Osteoblast (primary cell): ENCODE data around the gene EIF4B. TPM values are rescaled to one million over a fixed set of nuclear protein-coding genes. Genes with fewer than 3 reads are reported as not detected.

ENCODE experiments used
- DNase-seq: peaks from one replicate; pipeline ENCODE4 v3.0.0; 2011; ENCODE audit warnings: low spot score, mixed read lengths; ENCODE audit not compliant: insufficient read length; ENCODE audit errors: missing footprints
- H2AFZ ChIP-seq: 2 replicates; pipeline ENCODE4 v1.6.0; 2011; ENCODE audit warnings: mild to moderate bottlenecking, low read length
- H3K27ac ChIP-seq: 2 replicates; pipeline ENCODE4 v1.5.1; 2011; ENCODE audit warnings: mild to moderate bottlenecking, low read depth, low read length, moderate library complexity
- H3K27me3 ChIP-seq: 2 replicates; pipeline ENCODE4 v1.6.0; 2012; ENCODE audit warnings: mild to moderate bottlenecking, control low read depth, inconsistent platforms, low read length, moderate library complexity; ENCODE audit not compliant: insufficient read depth
- H3K36me3 ChIP-seq: 2 replicates; pipeline ENCODE4 v1.5.1; 2011; ENCODE audit warnings: mild to moderate bottlenecking, low read length, control low read depth, moderate library complexity; ENCODE audit not compliant: insufficient read depth
- H3K4me1 ChIP-seq: 2 replicates; pipeline ENCODE4 v1.5.1; 2011; ENCODE audit warnings: mild to moderate bottlenecking, low read length, control low read depth, moderate library complexity; ENCODE audit not compliant: insufficient read depth
- H3K4me2 ChIP-seq: 2 replicates; pipeline ENCODE4 v1.6.0; 2011; ENCODE audit warnings: mild to moderate bottlenecking, low read length; ENCODE audit not compliant: insufficient read depth
- H3K4me3 ChIP-seq: fragments of 200-600 bp; sonication (generic); 3 replicates; pipeline ENCODE4 v1.5.1; 2012; ENCODE audit warnings: mild to moderate bottlenecking, low read length, inconsistent platforms; ENCODE audit not compliant: insufficient read depth
- H3K79me2 ChIP-seq: 2 replicates; pipeline ENCODE4 v1.6.0; 2012; ENCODE audit warnings: mild to moderate bottlenecking, low read length, control low read depth, inconsistent platforms; ENCODE audit not compliant: insufficient read depth
- H3K9me3 ChIP-seq: 2 replicates; pipeline ENCODE4 v1.5.1; 2011; ENCODE audit warnings: low read depth, low read length, control low read depth
- H4K20me1 ChIP-seq: 2 replicates; pipeline ENCODE4 v1.6.0; 2012; ENCODE audit warnings: mild to moderate bottlenecking, low read length, control low read depth; ENCODE audit not compliant: insufficient read depth
- total RNA-seq: library from RNA; depleted of rRNA; stranded (reverse); fragments of >200 nt; gene quantifications from 2 replicates; pipeline ENCODE4 v1.2.3, GENCODE V29; 2012
- TF ChIP-seq, protein P1 (sequence below): IDR thresholded peaks from 2 replicates; pipeline ENCODE4 v1.5.1; 2011; ENCODE audit warnings: mild to moderate bottlenecking, low read depth, low read length, moderate library complexity; ENCODE audit errors: extremely low read depth

EIF4B gene
- total RNA-seq, 1 donor: 1,332 TPM

GRCh38 chr12:53034459-53034858 lies 28.2 kb downstream of the EIF4B start:
- TF ChIP-seq, protein P1, sequence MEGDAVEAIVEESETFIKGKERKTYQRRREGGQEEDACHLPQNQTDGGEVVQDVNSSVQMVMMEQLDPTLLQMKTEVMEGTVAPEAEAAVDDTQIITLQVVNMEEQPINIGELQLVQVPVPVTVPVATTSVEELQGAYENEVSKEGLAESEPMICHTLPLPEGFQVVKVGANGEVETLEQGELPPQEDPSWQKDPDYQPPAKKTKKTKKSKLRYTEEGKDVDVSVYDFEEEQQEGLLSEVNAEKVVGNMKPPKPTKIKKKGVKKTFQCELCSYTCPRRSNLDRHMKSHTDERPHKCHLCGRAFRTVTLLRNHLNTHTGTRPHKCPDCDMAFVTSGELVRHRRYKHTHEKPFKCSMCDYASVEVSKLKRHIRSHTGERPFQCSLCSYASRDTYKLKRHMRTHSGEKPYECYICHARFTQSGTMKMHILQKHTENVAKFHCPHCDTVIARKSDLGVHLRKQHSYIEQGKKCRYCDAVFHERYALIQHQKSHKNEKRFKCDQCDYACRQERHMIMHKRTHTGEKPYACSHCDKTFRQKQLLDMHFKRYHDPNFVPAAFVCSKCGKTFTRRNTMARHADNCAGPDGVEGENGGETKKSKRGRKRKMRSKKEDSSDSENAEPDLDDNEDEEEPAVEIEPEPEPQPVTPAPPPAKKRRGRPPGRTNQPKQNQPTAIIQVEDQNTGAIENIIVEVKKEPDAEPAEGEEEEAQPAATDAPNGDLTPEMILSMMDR: no peak
- DNase-seq: no peak
- no peaks in the 10 kb centered on the region for H3K27me3 ChIP-seq
- peaks cover 28% of the 10 kb centered on the region for H3K79me2 ChIP-seq
- peaks cover 3% of the 10 kb centered on the region for H4K20me1 ChIP-seq
- no peak overlapping the region for H3K4me3 ChIP-seq
- no peaks in the 10 kb centered on the region for H3K9me3 ChIP-seq
- peak overlapping the region; percentile 28 for H3K27ac ChIP-seq
- no peak overlapping the region for H3K4me2 ChIP-seq
- H3K36me3 ChIP-seq: peaks cover 86% of the 10 kb centered on the region
- peaks cover 2% of the 10 kb centered on the region for H3K4me1 ChIP-seq
- no peak overlapping the region for H2AFZ ChIP-seq

- Histone ChIP-seq H3K79me2 (peaks cover 15% of the 10 kb centered on the region), H3K9me3 (no peaks in the 10 kb centered on the region), H3K36me3 (peaks cover 79% of the 10 kb centered on the region), H3K4me1 (peaks cover 2% of the 10 kb centered on the region), H3K27me3 (no peaks in the 10 kb centered on the region), H4K20me1 (peaks cover 3% of the 10 kb centered on the region), H3K4me3 (no peak overlapping the region), H3K4me2 (no peak overlapping the region), H2AFZ (no peak overlapping the region), H3K27ac (no peak overlapping the region)
- no peak for DNase-seq
- TF ChIP-seq, protein P1: no peak
Measured at GRCh38 chr12:53036802-53037201, 30.5 kb downstream of the EIF4B start.

GRCh38 chr12:53039851-53040250 lies 33.6 kb downstream of the EIF4B start:
- TF ChIP-seq, protein P1: no peak
- Histone ChIP-seq H3K79me2 (peaks cover 4% of the 10 kb centered on the region), H3K27me3 (no peaks in the 10 kb centered on the region), H3K9me3 (no peaks in the 10 kb centered on the region), H3K4me3 (no peak overlapping the region), H4K20me1 (peaks cover 3% of the 10 kb centered on the region), H3K4me1 (peaks cover 7% of the 10 kb centered on the region), H2AFZ (no peak overlapping the region), H3K4me2 (no peak overlapping the region), H3K36me3 (peaks cover 57% of the 10 kb centered on the region), H3K27ac (no peak overlapping the region)
- DNase-seq: no peak

DNA sequence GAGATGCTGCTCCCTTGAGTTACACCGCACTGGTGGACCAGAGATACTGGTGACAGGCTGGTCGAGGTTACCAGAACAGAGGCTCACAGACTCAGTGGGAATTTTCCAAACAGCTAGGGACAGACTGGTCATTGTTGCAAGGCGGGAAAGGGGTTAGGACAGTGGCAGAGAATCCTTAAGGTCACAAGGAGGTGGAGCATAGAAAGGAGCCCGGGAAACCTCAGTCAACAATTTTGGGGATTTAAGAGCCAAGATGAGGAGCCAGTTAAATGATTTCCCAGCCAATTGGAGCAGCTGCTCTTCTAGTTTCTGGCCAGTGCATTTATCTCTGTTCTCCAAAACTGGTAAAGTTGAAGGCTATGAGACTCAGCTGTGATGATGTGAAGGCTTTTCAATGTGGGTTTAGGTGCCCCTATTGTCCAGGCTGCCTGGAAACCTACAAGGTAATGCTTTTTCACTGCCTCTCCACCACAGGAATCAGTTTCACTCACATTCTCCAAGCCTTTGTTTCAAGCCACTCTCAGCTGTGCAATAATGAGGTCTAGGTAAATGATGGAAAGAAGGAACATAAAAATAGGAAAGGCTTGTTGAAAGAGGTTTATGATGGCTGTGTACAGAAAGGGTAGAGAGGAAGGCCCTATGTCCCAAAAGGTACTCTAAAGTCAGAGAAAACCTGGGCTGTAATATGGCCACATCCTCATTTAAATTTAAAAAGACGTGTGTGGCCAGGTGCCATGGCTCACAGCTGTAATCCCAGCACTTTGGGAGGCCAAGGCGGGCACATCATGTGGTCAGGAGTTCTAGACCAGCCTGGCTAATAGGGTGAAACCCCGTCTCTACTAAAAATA lies 36.6 kb downstream of the EIF4B start:
- no peak overlapping the region for H3K27ac ChIP-seq
- TF ChIP-seq, protein P1: no peak
- H2AFZ ChIP-seq: no peak overlapping the region
- H3K79me2 ChIP-seq: peaks cover 8% of the 10 kb centered on the region
- H3K27me3 ChIP-seq: no peaks in the 10 kb centered on the region
- H3K36me3 ChIP-seq: peaks cover 32% of the 10 kb centered on the region
- peaks cover 20% of the 10 kb centered on the region for H3K4me1 ChIP-seq
- no peak for DNase-seq
- no peaks in the 10 kb centered on the region for H3K9me3 ChIP-seq
- H3K4me3 ChIP-seq: no peak overlapping the region
- no peaks in the 10 kb centered on the region for H4K20me1 ChIP-seq
- H3K4me2 ChIP-seq: no peak overlapping the region
